IPS DF 19.7 (cell line): ENCODE measurements around the gene KDELR3.

ENCODE experiments used
- DNase-seq: peaks from one replicate; pipeline ENCODE4 v3.0.0-alpha.2; 2013; ENCODE audit warnings: low read depth, low spot score

KDELR3 gene

DNA sequence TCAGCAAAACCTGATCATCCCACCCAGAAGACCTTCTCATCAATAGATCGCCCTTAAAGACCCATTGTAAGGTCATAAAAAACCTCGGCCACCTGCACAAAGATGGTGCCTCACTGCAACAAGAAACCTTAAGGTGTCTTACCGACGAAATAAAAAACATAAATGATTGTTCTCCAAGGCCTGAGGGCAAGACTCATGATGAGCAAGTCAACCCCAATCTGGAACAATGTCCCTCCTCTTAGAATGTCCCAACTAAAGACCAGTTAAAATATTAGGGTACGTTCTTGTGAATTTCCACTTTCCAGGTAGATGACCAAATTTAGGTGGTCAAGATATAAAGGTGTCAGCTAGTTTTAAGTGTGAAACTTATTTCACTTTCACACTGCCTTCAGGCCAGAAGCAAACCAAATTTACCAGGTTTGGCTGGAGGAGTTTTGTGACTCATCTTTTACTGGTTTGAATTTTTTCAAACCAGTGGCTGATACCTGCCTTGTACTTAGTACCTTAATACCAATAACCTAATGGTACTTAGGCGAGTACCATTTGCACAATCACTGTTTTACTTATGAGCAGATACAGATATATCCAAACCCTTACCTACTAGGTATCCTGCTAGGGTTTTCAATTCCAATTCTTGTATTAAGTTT lies 14.9 kb downstream of the KDELR3 start:
- DNase-seq: no peak

DNA sequence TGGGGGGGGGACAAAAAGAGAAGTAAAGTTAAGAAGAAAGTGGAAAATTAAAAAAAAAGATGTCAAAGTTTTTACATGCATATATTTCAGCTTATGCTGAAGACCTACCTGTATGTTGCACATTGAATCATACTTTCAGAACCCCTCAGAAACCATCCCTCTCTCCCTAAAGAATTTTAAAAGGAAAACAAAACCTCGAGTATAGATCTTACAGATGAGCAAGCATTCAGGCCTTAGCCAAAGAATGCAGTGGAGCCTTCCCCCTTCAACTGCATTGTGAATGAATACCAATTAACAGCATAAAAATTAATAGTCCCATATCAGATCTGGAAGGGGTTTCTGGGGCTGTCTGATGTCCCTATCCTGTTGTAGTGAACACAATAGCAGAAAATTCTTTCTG lies 16.3 kb downstream of the KDELR3 start:
- DNase-seq: no peak

DNA sequence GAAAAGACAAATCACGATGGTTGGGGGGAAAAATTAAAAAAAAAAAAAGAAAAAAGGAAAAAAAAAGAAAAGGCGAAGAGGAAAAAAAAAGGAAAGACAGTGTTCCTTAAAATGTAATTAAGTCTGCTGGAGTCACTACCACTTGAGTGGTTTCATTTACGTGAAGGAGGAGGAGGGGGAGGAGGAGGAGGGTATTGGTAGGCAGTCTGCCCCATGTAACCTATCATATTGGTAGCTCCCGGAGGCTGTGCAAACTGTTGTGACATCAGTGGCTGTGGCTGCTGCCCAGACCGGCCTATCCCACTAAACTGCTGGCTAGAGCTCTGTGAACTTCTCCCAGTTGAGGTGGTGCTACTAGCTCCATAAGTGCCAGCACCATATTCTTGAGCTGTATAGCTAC lies 17.9 kb downstream of the KDELR3 start:
- DNase-seq: no peak

DNA sequence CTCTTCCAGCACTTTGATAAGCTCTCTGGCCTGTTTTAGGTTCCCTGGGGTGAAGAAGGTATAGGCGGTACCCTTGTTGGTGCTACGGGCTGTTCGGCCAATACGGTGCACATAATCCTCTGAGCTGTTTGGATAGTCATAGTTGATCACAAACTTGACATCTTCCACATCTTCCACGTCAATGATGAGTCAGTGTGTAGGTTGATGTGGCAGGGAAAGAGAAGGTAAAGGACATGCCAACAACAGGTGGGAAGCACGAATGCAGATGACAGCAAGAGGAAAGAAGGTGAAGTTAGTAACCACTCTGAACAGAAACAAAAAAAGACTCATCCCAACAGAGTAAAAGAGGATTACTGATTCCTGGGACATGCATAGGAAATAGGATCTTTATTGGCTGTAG lies 20.1 kb downstream of the KDELR3 start:
- no peak for DNase-seq

DNA sequence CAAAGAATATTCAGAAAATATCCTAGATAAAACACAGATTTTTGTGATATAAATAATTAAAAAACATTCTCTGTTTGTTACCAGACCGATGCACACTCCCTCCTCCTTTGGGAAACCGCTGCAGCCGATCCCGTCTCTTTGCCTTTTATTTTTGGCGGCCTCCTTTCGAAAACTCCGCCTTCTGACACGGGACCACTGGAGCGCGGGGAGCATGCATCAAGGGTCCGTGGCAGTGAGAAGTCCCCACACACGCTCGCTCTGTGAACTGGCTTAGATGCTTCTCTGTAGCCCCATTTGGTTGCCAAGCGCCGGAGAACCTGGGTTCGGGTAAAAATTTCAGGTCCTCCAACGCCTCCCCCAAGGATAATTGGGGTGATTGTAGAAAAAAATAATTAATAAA lies 21.2 kb downstream of the KDELR3 start:
- no peak for DNase-seq

DNA sequence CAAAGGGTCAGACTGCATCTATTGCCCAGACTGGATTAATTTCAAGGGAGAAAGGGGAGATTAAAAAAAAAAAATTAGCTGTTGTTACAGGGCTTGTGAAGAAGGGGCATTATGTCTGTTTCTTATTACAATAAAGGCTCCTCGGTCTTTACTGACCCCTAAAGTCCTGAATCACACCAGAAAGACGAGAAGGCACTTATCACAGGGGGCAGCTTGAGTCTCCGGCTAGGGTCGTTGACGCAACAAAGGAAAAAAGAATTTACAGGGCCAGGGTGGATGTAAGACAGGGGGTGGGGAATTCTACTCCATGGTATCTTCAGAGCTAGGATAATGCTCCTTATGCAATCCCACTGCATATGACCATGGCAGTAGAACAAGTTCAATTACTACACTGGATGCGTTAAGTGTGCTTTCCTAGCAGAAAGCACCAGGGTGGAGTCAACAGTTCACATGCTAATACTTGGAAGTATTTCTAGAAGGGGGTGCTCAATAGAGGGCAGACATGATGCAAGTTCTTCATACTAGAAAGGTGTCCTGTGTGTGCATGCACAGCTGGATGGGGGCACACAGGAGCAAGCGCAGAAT lies 21.8 kb downstream of the KDELR3 start:
- DNase-seq: no peak

DNA sequence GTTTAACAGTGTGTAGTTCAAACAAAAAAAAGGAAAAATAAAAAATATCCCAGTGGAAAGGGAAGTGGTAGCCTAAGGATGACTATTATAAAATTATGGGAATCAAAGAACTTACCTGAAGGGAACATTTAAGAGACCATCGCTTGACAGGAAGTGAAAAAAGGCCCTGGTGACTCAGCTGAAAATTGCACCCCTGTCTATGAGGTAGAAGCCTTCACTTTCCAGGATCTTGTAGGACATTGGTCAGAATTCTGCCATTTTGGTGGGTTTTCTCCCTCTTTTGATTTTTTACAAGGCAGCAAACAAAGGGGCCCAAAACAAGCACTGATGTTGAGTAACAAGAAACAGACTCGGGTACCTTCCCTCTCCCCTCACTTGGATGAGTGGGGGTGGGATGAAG lies 22.6 kb downstream of the KDELR3 start:
- DNase-seq: no peak

DNA sequence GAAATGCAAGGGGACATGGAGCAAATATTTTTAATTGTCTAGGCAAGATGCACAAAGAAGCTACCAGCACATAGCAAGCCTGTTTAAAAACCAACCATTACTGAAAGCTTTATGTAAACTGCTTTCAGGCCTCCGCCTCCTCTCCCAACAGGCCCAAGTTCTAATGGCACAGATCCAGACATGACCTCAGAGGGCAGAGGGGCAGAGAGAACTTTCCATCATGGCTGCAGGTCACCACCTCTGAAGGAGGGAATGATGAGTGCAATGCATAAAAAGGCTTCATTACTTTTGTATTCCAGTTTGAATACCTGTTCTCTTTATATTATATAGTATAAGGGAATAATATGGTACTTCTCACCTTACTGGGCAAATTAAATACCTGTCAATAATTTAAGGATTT lies 23.0 kb downstream of the KDELR3 start:
- no peak for DNase-seq

DNA sequence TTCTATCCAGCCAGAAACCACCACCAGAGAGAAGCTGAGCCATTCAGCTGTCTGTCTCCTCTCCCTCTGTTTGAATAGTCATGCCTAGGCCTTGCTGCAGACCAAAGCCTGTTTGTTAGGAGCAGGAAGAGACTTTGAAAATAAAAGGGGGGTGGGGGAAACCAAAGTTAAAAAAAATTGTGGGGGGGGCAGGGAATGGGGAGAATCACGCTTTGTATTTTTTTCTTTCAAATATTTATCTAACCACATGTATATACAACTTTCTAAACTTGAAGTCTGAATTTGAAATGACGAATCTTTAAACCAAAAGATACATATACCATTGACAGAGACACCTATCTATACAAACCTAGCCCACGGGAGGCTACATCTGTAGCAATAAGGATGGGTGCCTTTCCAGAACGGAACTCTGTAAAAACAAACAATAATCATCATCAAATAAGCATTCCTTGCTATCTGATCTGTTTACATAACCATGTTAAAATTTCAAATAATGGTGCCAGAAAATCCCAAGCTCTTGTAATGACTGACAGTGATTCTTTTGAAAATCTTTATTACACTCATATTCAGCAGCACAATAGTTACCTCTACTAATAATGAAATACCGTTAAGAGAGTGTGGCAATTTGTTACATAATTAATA lies 23.9 kb downstream of the KDELR3 start:
- DNase-seq: no peak

DNA sequence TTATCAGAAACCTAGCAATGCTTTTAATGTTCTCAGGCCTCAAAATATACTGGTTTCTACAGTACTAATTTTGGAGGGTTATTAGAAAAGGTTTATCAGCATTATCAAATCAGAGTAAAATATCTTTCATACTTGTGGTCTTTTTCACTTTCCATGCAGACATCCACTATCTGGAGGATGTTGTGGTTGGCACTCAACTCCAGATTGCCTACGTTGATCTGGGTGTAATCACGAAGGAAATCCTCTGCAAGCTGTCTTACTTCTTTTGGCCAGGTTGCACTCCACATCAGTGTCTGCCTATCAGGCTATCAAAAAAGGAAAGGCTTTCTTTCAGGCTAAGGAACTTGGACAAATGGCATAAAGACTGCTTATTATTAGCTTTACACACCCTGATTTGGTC lies 26.6 kb downstream of the KDELR3 start:
- no peak for DNase-seq

DNA sequence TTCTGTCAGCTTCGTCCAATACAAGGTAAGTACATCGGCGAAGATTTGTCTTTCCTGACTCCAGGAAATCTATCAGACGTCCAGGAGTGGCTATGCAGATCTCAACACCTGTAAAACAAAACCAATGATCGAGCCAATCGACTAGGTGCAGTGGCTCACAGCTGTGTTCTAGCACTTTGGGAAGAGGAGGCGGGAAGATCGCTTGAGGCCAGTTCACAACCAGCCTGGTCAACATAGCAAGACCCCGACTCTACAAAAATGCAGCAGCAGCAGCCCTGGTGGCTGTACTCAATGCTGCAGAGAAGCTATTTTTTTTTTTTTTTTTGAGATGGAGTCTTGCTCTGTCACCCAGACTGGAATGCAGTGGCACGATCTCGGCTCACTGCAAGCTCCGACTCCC lies 27.0 kb downstream of the KDELR3 start:
- no peak for DNase-seq

DNA sequence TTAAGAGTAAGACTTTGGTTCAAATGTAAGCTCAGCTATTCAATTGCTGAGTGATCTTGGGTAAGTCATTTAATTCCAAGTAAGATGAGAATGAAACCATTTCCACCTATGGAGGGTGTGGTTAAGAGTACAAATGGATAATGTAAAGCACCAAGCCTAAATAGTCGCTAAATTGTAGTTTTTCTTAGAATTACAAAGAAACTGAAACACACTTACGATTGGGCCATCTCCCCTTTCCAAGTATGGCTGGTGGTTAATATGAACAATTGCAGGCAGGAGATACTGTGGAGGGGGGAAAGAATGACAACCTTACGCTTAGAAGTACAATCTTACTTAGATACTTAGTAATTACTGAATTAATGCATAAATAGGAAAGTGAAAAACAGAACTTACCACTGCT lies 30.0 kb downstream of the KDELR3 start:
- DNase-seq: no peak

DNA sequence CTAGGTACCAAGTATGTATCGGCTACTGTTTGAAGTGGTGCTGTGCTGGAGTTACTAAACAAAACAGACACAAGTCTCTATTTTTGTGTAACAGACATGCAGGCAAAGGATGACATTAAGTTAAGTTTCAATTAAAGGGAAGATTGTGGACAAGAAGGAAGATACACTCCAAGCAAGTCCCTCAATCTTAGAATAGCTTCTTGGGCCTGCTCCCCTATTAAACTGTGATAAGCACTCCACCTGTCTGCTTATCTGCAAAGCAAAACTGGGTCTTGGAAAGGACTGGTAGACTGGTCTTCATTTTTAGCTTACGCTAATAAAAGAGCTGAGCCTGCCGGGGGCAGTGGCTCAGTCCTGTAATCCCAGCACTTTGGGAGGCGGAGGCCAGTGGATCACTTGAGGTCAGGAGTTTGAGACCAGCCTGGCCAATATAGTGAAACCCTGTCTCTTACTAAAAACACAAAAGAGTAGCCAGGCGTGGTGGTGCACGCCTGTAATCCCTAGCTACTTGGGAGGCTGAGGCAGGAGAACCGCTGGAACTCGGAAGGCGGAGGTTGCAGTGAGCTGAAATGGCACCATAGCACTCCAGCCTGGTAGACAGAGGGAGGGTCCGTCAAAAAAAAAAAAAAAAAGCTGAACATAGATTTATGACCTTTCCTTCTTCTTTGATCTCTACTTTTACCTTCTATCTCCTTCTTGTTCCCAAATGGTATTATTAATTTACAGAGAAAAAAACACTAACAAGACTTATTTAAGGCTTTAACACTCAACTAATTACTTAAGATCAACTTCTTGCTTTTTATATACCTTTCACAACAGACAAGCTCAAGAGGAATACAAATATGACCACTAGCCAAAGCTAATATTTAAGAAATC lies 34.1 kb downstream of the KDELR3 start:
- DNase-seq: no peak

DNA sequence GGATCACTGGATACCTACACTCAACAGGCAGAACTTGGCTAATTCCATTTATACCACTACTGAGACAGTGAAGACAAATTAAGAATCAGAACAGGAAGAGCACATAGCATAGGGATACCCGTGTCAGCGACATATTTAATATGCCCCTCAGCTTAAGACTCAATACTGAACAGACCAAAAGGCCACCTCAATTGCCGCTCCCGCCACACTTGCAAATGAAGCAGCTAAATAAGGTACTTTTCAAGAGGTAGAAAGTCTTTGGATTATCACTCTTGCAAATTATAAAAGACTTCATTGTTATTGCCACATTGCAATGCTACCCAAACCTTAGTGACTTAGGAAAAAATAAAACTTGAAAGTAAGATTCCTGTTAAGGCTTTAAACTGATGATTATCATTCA lies 35.1 kb downstream of the KDELR3 start:
- DNase-seq: no peak

DNA sequence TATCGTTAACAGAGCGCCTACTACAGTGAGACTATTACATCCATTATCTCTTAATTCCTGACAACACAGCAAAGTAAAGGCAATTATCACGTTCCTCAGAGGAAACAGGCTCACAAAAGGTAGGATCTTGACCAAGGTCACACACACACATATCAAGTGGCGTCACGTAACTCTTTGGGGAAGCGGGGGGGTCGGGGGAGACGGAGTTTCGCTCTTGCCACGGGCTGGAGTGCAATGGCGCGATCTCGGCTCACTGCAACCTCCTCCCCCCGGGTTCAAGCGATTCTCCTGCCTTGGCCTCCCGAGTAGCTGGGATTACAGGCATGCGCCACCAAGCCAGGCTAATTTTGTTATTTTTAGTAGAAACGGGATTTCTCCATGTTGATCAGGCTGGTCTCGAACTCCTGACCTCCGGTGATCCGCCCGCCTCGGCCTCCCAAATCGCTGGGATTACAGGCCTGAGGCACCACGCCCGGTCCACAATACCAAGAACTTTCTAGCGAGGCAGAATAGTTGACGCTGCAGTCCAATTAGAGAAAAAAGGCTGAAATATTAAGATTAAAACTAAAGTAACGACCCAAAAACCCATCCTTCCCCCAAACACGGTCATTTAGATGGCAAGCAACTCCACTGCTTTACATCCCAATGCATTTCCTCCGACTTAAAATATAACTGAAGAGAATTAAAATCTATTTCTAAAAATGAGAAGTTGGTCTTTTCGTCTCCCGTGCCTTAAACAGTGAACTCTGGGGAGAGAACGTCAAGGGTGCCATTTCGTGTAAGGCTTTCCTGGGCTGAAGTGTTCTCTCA lies 37.0 kb downstream of the KDELR3 start:
- DNase-seq: no peak

DNA sequence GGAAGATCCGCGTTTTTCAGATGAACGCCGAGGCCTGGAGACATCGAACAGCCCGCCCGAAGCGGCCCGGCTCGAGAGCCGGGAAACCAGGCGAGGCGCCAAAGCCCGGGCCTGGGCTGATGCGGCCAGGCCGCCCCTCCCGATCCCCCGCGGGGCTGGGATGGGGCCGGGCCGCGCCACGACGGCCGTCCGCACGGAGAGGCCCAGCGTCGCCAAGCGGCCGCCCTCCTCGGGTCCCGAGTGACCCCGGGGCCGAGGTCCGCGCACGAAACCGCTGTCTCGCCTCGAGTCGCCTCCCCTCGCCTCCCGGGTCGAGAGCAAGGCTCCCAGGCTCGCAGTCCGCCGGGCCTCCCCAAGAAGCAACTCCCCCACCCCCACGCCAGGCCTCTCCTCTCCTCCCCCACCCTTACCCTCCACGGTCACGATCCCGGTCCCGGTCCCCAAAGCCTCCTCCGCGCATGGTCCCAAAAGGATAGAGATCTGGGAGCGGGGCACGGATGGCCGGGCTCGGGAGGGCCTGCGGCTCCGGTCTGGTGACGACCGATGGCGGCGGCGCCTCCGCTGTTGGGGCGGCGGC lies 37.7 kb downstream of the KDELR3 start:
- no peak for DNase-seq

DNA sequence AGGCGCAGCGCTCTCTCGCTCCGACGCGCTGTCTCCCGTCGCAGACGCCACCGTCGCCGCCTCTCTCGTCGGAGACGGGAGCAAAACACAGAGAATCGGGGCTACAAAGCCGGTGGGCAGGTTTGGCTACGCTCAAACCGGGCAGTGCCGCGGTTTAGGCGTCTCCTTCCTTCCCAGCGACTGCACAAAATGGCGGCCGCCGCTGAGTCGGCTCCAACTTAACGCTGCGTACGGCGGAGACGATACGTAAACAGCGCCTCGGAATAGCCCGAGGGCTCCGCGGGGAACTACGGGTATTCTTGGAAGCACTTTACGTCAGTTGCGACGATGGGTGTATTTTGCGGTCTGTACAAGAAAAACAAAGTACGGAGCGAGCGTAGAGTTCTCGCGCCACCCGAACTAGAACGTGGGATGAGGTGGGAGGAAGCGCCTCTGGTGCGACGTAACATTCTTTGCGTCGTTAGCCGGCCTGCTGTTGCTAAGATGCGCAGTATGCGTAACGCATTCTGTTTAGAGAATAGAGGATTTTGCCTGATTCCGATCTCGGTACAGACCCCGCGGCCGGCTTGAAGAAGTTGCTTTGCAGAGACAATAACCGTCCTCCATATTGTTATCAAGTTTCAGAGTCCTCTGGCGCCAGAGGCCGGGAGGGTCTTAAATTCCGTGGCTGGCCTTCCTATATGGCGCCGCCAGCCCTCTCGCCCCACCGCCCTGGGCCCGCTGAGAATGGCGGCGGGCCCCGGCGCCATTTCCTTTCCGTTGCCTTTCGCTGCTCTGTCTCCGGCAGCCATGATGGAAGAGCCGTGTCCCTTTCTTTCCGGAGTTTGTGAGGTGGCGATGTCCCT lies 38.4 kb downstream of the KDELR3 start, which contains the start of gene DDX17:
Gene DDX17, minus strand, starts transcription at position 194 of the 845 bp plus-strand sequence.
- peak; percentile 91 for DNase-seq

DNA sequence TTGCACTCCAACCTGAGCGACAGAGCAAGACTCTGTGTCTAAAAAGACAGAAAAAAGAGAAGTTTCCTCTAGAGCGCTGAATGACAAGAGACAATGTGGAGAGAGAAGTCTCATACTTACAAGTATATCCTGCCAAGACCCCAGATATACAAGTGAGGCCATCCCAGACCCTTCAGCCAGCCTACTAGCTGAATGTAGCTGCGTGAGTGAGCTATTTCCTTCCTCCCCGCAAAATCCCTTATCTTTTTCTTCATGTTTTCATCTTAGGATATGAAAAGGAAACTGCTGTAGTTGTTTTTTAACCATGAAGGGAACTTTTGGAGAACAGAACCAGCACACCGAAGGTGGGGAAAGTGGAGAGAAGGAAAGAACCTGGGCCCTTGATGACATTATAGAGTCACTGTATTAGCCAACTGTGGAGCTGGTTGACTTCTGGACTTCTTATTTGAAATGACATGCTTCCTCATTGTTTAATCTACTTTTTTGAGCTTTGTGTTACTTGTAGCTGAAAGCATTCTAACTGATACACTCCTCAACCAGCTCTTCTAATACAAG lies 42.6 kb downstream of the KDELR3 start:
- no peak for DNase-seq

DNA sequence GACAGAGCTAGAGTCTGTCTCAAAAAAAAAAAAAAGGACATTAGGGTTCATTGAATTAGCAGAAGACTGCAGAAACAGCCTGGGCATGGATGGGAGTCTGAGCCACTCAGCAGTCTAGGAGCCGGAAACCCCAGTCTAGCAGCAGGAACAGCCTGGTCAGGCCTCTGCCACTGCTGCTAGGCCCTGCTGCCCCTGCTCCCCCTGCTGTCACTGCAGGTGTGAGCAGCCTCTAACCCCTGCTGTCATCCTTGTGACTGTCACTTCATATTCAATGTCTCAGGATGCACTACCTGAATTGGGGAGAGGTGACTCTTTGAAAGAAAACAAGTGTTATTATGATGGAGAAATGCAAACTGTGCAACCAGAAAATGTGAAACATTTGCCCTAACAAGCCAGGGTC lies 45.2 kb downstream of the KDELR3 start:
- peak; percentile 30 for DNase-seq

DNA sequence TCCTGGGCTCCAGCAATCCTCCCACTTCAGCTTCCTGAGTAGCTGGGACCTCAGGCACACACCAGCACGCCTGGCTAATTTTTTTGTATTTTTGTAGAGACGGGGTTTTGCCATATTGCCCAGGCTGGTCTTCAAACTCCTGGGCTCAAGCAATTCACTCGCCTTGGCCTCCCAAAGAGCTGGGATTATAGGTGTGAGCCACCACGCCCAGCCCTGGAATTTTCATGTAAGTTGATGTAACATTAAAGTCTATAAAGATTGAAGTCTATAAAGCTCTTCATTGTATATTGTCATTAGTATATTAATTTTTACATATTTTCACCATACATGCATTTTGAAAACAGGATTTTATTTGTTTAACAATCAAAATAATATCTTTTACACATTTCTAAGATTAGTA lies 50.7 kb downstream of the KDELR3 start:
- no peak for DNase-seq
